Erythroblast (primary cell): ENCODE measurements around the gene TCF12.

Experiments used
- GATA1 ChIP-seq: IDR thresholded peaks from 2 replicates; pipeline ENCODE4 v1.6.1; 2011; ENCODE audit warnings: low read depth, mild to moderate bottlenecking, control low read depth, low read length, moderate library complexity
- POLR2A ChIP-seq: IDR thresholded peaks from 2 replicates; pipeline ENCODE4 v1.6.1; 2011; ENCODE audit warnings: mild to moderate bottlenecking, low read length

GRCh38 chr15:57148262-57148661 lies 229.8 kb downstream of the TCF12 start:
- TF ChIP-seq POLR2A (no peak), GATA1 (no peak)
